WERI-Rb-1 (cell line): Measurements from ENCODE around the gene DEFB129.
"Not testable (repeated sequence)": the region's sequence is repeated elsewhere in the genome, so short reads cannot be mapped to it uniquely, and the experiment has no call there.

ENCODE experiments used
- DNase-seq: peaks from one replicate; pipeline ENCODE4 v3.0.0-alpha.2; 2020
- H3K27ac ChIP-seq: fragments of 250-450 bp; sonication (Bioruptor Pico); 2 replicates; pipeline ENCODE4 v1.5.1; 2020; ENCODE audit warnings: mild to moderate bottlenecking, moderate library complexity
- H3K27me3 ChIP-seq: fragments of 250-450 bp; sonication (Bioruptor Pico); 2 replicates; pipeline ENCODE4 v1.5.1; 2021; ENCODE audit warnings: mild to moderate bottlenecking, low read depth, moderate library complexity; ENCODE audit not compliant: insufficient read depth, severe bottlenecking
- H3K36me3 ChIP-seq: fragments of 250-450 bp; sonication (Bioruptor Pico); 2 replicates; pipeline ENCODE4 v1.5.1; 2020; ENCODE audit warnings: mild to moderate bottlenecking, moderate library complexity
- H3K4me3 ChIP-seq: 2 replicates; pipeline ENCODE4 v1.5.1; 2011; ENCODE audit warnings: low read depth, mild to moderate bottlenecking, control low read depth, low read length
- H3K9me3 ChIP-seq: fragments of 250-450 bp; sonication (Bioruptor Pico); 2 replicates; pipeline ENCODE4 v1.5.1; 2021; ENCODE audit warnings: mild to moderate bottlenecking, moderate library complexity; ENCODE audit not compliant: severe bottlenecking
- TF ChIP-seq, protein P1 (sequence below): IDR thresholded peaks from 2 replicates; pipeline ENCODE4 v1.5.1; 2011; ENCODE audit warnings: low read depth, mild to moderate bottlenecking, control low read depth, inconsistent platforms, low read length

The DEFB129 gene

DNA sequence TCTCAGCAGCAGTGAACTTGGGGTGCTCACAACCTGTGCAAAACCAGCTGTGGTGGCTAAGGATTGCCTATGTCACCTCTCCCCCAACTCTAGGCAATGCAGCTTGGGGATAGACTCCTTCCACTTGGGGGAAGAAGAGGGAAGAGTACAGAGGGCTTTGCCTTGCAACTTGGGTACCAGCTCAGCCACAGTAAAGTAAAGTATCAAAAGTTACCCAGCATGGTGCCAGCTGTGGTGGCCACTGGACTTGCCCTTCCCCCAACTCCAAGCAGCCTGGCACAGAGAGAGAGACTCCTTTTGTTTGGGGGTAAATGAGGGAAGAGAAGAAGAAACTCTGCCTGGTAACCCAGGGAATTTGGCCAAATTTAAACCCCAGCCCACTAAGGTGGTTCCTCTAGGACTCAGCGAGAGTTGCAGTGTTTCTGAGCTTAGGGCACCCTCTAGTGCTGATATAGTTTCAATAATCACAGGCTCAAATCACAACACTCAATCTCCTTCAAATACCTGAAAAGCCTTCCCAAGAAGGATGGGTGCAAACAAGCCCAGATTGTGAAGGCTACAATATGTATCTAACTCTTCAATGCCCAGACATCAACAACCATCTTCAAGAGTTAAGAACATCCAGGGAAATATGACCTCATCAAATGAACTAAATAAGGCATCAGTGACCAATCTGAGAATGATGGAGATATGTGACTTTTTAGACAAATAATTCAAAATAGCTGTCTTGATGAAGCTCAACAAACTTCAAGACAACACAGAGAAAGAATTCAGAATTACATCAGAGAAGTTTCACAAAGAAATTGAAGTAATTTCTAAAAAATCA, 7.6 kb upstream of the DEFB129 start:
- H3K27ac ChIP-seq, result no peak overlapping the region
- H3K9me3 ChIP-seq, result no peaks in the 10 kb centered on the region
- DNase-seq, result peak; percentile 25

DNA sequence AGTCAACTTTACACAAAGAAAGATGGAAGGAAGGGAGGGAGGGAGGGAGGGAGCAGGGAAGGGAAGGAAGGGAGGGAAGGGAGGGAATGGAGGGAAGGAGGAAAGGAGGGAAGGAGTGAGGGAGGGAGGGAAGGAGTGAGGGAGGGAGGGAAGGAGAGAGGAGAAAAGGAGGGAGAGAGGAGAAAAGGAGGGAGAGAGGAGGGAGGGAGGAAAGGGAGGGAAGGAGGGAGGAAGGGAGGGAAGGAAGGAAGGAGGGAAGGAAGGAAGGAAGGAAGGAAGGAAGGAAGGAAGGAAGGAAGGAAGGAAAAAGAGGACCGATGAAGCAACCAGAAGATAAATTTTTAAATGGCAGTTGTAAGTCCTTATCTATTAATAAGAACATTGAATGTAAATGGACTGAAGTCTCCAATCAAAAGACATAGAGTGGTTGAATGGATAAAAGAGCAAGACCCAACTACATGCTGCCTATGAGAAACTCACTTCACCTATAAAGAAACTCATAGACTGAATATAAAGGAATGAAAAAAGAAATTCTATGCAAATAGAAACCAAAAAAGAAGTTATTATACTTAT, 5.7 kb upstream of the DEFB129 start:
- no peak overlapping the region for H3K27ac ChIP-seq
- no peaks in the 10 kb centered on the region for H3K36me3 ChIP-seq
- DNase-seq, result no peak
- no peak overlapping the region for H3K4me3 ChIP-seq
- TF ChIP-seq, protein P1, sequence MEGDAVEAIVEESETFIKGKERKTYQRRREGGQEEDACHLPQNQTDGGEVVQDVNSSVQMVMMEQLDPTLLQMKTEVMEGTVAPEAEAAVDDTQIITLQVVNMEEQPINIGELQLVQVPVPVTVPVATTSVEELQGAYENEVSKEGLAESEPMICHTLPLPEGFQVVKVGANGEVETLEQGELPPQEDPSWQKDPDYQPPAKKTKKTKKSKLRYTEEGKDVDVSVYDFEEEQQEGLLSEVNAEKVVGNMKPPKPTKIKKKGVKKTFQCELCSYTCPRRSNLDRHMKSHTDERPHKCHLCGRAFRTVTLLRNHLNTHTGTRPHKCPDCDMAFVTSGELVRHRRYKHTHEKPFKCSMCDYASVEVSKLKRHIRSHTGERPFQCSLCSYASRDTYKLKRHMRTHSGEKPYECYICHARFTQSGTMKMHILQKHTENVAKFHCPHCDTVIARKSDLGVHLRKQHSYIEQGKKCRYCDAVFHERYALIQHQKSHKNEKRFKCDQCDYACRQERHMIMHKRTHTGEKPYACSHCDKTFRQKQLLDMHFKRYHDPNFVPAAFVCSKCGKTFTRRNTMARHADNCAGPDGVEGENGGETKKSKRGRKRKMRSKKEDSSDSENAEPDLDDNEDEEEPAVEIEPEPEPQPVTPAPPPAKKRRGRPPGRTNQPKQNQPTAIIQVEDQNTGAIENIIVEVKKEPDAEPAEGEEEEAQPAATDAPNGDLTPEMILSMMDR, result no peak
- H3K27me3 ChIP-seq, result peaks cover 10% of the 10 kb centered on the region
- H3K9me3 ChIP-seq, result no peaks in the 10 kb centered on the region

More for the DNA sequence above, 7.6 kb upstream of the DEFB129 start:
- Histone ChIP-seq H3K36me3 (no peaks in the 10 kb centered on the region), H3K27me3 (peaks cover 10% of the 10 kb centered on the region), H3K4me3 (no peak overlapping the region)
- TF ChIP-seq, protein P1, result peak; percentile 59

DNA sequence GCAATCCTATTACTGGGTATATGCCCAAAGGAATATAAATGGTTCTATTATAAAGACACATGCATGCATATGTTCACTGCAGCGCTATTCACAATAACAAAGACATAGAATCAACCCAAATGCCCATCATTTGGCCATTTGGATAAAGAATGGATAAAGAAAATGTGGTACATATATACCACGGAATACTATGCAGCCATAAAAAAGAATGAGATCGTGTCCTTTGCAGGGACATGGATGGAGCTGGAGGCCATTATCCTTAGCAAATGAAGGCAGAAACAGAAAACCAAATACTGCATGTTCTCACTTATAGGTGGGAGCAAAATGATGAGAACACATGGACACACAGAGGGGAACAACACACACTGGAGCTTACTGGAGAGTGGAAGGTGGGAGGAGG, 1.2 kb upstream of the DEFB129 start:
- not testable (repeated sequence) for H3K27ac ChIP-seq, H3K9me3 ChIP-seq, H3K27me3 ChIP-seq, H3K36me3 ChIP-seq, H3K4me3 ChIP-seq, DNase-seq

DNA sequence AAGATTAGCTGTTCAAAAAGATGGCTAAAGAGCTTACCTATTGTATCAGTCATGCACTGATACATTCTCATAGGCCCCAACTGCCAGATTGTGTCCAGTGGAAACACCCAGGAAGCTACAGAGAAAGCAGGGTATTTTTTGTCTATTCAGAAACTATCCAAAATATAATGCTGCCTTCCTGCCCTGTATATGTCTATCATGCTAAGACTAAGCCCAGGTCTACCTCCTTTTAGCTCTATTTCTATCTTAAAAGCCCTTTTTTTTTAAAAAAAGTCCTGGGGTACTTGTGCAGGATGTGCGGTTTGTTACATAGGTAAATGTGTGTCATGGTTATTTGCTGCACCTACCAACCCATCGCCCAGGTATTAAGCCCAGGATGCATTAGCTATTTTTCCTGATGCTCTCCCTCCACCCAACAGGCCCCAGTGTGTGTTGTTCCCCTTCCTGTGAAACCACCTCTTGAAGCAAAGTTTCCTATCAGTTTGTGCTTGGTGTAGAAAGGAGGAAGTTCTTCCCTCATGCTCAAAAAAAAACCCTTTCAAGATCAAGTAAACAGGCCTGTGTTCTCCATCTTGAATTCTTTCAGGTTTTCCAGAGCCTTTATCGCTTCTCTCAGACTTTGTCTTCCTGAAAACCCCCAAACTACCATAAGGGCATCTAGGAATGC, 514 bp downstream of the DEFB129 start:
- no peak for DNase-seq
- Histone ChIP-seq H3K27ac (no peak overlapping the region), H3K36me3 (no peaks in the 10 kb centered on the region)

DNA sequence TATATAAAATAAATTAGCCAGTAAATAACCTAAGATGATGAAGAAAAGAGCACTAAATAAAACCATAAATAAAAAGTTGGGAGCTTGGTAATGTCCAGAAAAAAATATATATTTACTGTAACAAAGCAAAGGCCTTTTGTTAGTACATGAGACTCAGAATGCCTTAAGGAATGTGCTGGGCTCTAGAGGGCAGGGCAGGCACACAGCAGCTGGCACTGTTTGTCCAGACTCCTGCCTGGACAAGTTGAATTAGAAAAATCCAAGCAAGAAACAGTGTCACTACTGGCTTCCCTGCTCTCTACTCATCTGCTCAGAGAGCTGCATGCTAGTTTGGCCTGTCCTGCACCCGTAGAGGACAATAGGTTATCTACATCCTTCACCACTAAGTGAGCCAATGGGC, 8.8 kb downstream of the DEFB129 start:
- no peak for DNase-seq
- H3K4me3 ChIP-seq, result no peak overlapping the region
- no peaks in the 10 kb centered on the region for H3K9me3 ChIP-seq
- TF ChIP-seq, protein P1, result peak; percentile 46; the same call in 1 of the 2 replicates
- H3K36me3 ChIP-seq, result no peaks in the 10 kb centered on the region
- H3K27ac ChIP-seq, result no peak overlapping the region
- H3K27me3 ChIP-seq, result no peaks in the 10 kb centered on the region

More for the DNA sequence above, 514 bp downstream of the DEFB129 start:
- TF ChIP-seq, protein P1, result no peak
- Histone ChIP-seq H3K4me3 (no peak overlapping the region), H3K27me3 (no peaks in the 10 kb centered on the region), H3K9me3 (no peaks in the 10 kb centered on the region)

DNA sequence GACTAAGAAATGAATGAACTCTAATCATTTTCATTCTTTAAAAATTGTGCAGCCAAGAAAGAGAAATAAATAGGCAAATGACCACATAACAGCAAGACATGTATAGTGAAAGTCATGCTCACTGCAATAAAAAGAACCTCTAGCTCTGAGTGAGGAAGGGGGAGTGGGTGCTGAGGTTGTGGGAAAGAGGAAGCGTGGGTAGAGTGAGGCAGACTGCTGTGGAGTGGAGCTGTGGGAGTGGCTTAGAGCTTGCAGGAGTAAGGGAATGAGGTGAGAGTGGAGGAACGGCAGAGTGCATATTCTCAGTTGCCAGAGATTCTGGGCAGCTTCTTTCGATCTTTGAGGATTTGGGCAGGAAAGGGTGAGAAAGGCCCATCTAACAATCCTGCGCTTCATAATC, 10.4 kb downstream of the DEFB129 start:
- Histone ChIP-seq H3K4me3 (no peak overlapping the region), H3K27ac (no peak overlapping the region), H3K27me3 (no peaks in the 10 kb centered on the region), H3K36me3 (no peaks in the 10 kb centered on the region), H3K9me3 (no peaks in the 10 kb centered on the region)
- no peak for DNase-seq
- TF ChIP-seq, protein P1, result no peak
